ENCODE measurements around the gene SLC1A7. TPM values are rescaled to one million over a fixed set of nuclear protein-coding genes. Genes with fewer than 3 reads are reported as not detected.
A peak's percentile ranks its signal among the peaks of the same experiment; 100 is the strongest.

The SLC1A7 gene
- total and polyA plus RNA-seq, 2 of the 13 experiments (the other 11 are each of a cell fraction or from before 2014, with no cell fraction given): 0.04 to 2.0 TPM

DNA sequence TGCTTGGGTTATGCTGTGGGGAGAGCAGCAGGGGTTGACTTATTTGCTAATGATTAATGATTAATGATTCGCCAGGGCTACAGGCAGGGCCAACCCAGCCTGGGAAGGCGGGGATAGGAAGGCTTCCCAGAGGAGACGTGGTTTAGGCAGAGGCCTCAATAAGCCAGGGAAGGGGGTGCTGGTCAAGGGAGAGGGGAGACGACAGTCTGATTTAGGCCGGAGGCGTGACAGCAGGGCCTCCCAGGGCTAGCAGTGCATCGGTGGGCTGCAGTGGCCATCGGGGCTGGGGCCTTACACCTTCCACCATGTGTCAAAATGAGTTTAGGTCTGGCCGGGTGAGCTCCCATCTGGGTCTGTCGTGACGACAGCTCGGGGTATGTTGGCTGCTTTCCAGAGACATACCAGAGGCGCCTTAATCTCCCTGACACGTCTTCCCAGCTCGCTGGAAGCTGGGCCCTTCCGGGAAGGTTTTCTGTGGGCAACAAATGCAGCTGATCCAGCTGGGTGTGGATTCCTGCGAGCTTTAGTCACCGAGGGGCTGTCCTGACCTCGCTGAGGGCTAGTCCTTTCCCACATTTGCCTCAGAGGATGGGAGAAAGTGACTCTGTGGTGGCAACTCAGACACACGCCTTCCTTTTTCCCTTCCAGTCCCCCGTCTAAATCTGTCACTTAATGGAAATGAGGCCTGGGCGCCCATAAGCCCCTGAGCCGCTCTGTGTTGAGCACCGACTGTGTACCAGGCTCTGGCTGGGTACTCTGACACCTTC lies 3.7 kb upstream of the SLC1A7 start (continued):
- TF ChIP-seq, protein P1, sequence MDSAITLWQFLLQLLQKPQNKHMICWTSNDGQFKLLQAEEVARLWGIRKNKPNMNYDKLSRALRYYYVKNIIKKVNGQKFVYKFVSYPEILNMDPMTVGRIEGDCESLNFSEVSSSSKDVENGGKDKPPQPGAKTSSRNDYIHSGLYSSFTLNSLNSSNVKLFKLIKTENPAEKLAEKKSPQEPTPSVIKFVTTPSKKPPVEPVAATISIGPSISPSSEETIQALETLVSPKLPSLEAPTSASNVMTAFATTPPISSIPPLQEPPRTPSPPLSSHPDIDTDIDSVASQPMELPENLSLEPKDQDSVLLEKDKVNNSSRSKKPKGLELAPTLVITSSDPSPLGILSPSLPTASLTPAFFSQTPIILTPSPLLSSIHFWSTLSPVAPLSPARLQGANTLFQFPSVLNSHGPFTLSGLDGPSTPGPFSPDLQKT (CRISPR knock-in tag; IDR thresholded peaks at IDR 0.05; ENCODE audit: borderline replicate concordance): no peak
- 0 out of 2 replicates have a peak, but pooled peaks have one; percentile 3 for TF ChIP-seq TCF7 (IDR thresholded peaks at IDR 0.05; ENCODE audit: low read depth)
- no peak; the same call in 1 of the 2 replicates for TF ChIP-seq HOMEZ (CRISPR knock-in tag; IDR thresholded peaks at IDR 0.05; ENCODE audit: low read depth)
- TF ChIP-seq, protein P2, sequence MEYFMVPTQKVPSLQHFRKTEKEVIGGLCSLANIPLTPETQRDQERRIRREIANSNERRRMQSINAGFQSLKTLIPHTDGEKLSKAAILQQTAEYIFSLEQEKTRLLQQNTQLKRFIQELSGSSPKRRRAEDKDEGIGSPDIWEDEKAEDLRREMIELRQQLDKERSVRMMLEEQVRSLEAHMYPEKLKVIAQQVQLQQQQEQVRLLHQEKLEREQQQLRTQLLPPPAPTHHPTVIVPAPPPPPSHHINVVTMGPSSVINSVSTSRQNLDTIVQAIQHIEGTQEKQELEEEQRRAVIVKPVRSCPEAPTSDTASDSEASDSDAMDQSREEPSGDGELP (IDR thresholded peaks at IDR 0.05; ENCODE audit: borderline replicate concordance, low read depth): peak; percentile 95
- TF ChIP-seq GLMP (CRISPR knock-in tag; IDR thresholded peaks at IDR 0.05; ENCODE audit: borderline replicate concordance): no peak
- TF ChIP-seq TRIM24 (CRISPR knock-in tag; IDR thresholded peaks at IDR 0.05): no peak
- TF ChIP-seq, protein P3, sequence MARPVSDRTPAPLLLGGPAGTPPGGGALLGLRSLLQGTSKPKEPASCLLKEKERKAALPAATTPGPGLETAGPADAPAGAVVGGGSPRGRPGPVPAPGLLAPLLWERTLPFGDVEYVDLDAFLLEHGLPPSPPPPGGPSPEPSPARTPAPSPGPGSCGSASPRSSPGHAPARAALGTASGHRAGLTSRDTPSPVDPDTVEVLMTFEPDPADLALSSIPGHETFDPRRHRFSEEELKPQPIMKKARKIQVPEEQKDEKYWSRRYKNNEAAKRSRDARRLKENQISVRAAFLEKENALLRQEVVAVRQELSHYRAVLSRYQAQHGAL (CRISPR knock-in tag; IDR thresholded peaks at IDR 0.05; ENCODE audit: not compliant biosample characterization): no peak
- peak; percentile 77 for TF ChIP-seq ZNF18 (CRISPR knock-in tag; IDR thresholded peaks at IDR 0.05; ENCODE audit: insufficient replicate concordance)
- 0 out of 2 replicates have a peak, but pooled peaks have one; percentile 68 for TF ChIP-seq SRY (CRISPR knock-in tag; IDR thresholded peaks at IDR 0.05)
- peak; percentile 55 for TF ChIP-seq SP5 (CRISPR knock-in tag; IDR thresholded peaks at IDR 0.05; ENCODE audit: borderline replicate concordance, low read depth)
- no peak for TF ChIP-seq HOXA9 (CRISPR knock-in tag; IDR thresholded peaks at IDR 0.05; ENCODE audit: borderline replicate concordance)
- TF ChIP-seq CHD2 (IDR thresholded peaks at IDR 0.05; ENCODE audit: low read depth, low read length): no peak
- TF ChIP-seq FOSL1 (CRISPR knock-in tag; IDR thresholded peaks at IDR 0.05; ENCODE audit: borderline replicate concordance): no peak
- TF ChIP-seq ZNF792 (CRISPR knock-in tag; IDR thresholded peaks at IDR 0.05): peak; percentile 67
- TF ChIP-seq AKAP8 (CRISPR knock-in tag; IDR thresholded peaks at IDR 0.05): peak; percentile 72
- peak; percentile 68 for TF ChIP-seq HDAC1 (CRISPR knock-in tag; IDR thresholded peaks at IDR 0.05)
- TF ChIP-seq BORCS8-MEF2B (CRISPR knock-in tag; IDR thresholded peaks at IDR 0.05): peak; percentile 57; the same call in 1 of the 2 replicates
- TF ChIP-seq DRAP1 (CRISPR knock-in tag; IDR thresholded peaks at IDR 0.05): peak; percentile 98
- TF ChIP-seq GATAD2A (CRISPR knock-in tag; IDR thresholded peaks at IDR 0.05): peak; percentile 71
- TF ChIP-seq TAF15 (IDR thresholded peaks at IDR 0.05; ENCODE audit: low read depth, low read length, poor library complexity, severe bottlenecking): no peak
- no peak for TF ChIP-seq CEBPG (CRISPR knock-in tag; IDR thresholded peaks at IDR 0.05)
- peak; percentile 62; the same call in 1 of the 2 replicates for TF ChIP-seq ZSCAN9 (CRISPR knock-in tag; IDR thresholded peaks at IDR 0.05; ENCODE audit: borderline replicate concordance)
- peak; percentile 53; the same call in 1 of the 2 replicates for TF ChIP-seq KDM2A (CRISPR knock-in tag; IDR thresholded peaks at IDR 0.05; ENCODE audit: borderline replicate concordance, low read depth)

Data from HepG2 (cell line).